ENCODE data around the gene OSBPL6. TPM values are rescaled to one million over a fixed set of nuclear protein-coding genes. Genes with fewer than 3 reads are reported as not detected.
A peak's percentile ranks its signal among the peaks of the same experiment; 100 is the strongest.

OSBPL6 gene
- total and polyA plus RNA-seq, 2 of the 13 experiments (the other 11 are each of a cell fraction or from before 2014, with no cell fraction given) = 0.03 to 0.11 TPM

DNA sequence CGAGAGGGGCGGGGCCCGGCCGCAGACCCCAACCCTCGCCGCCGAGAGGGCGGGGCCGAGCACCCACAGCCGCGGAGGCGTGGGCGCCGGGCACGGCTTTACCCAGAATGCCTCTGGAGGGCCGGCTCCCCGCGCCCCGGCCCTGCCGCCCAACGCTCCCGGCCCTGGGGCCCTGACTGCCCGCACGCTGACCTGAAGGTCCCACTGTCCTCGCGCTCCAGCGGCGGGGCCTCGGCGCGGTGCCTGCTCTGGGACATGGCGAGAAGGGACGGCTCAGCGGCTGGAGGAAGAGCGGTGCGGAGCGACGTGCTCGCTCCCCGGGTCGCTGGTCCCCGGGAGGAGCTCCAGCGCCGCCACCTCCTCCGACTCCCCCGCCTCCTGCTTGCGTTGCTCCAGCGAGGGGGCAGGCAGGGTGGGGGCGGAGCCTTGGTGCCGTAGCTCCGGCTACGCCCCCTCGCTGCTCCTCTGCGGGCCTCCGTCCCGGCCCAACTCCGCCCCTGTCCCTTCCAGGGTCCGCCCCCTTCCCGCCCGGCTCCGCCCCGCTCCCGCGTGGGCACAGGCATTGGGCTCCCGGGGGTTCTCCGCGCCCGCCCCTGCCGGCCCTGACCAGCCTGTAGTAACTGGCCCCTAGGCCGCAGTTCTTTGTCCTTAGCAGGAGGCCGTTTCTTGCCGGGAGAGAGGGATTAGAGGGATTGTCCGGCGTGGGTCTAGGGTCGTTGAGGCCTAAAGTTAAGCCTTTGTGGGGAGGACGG lies 256.6 kb downstream of the OSBPL6 start, which contains the start of the genes PJVK and PRKRA (continued):
- TF ChIP-seq, protein P1, sequence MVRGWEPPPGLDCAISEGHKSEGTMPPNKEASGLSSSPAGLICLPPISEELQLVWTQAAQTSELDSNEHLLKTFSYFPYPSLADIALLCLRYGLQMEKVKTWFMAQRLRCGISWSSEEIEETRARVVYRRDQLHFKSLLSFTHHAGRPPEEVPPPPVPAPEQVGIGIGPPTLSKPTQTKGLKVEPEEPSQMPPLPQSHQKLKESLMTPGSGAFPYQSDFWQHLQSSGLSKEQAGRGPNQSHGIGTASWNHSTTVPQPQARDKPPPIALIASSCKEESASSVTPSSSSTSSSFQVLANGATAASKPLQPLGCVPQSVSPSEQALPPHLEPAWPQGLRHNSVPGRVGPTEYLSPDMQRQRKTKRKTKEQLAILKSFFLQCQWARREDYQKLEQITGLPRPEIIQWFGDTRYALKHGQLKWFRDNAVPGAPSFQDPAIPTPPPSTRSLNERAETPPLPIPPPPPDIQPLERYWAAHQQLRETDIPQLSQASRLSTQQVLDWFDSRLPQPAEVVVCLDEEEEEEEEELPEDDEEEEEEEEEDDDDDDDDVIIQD (CRISPR knock-in tag; IDR thresholded peaks at IDR 0.05; ENCODE audit: low read depth) = 0 out of 2 replicates have a peak, but pooled peaks have one; percentile 23
- TF ChIP-seq ZSCAN25 (CRISPR knock-in tag; IDR thresholded peaks at IDR 0.05) (peak; percentile 91), GTF3A (CRISPR knock-in tag; conservative IDR thresholded peaks at IDR 0.05) (peak; percentile 78), SP4 (CRISPR knock-in tag; IDR thresholded peaks at IDR 0.05) (peak; percentile 97), ZNF329 (CRISPR knock-in tag; IDR thresholded peaks at IDR 0.05; ENCODE audit: low read depth) (peak; percentile 84; the same call in 1 of the 2 replicates), TARDBP (CRISPR knock-in tag; IDR thresholded peaks at IDR 0.05) (peak; percentile 45; the same call in 1 of the 2 replicates), MBNL3 (CRISPR knock-in tag; conservative IDR thresholded peaks at IDR 0.05) (no peak), ZNF160 (CRISPR knock-in tag; IDR thresholded peaks at IDR 0.05) (peak; percentile 68), ZNF282 (IDR thresholded peaks at IDR 0.05; ENCODE audit: partially characterized antibody) (no peak), ZNF878 (CRISPR knock-in tag; IDR thresholded peaks at IDR 0.05) (no peak), SOX13 (IDR thresholded peaks at IDR 0.05) (peak; percentile 62; the same call in 1 of the 2 replicates), SOX13 (CRISPR knock-in tag; conservative IDR thresholded peaks at IDR 0.05 in 1 of 2, IDR thresholded peaks at IDR 0.05 in 1 of 2) (no peak; a peak in 2 of 4 replicates), ZNF44 (CRISPR knock-in tag; IDR thresholded peaks at IDR 0.05) (no peak; the same call in 1 of the 2 replicates), HDAC2 (CRISPR knock-in tag; IDR thresholded peaks at IDR 0.05) (peak; percentile 21; the same call in 1 of the 2 replicates), ZNF451 (CRISPR knock-in tag; IDR thresholded peaks at IDR 0.05) (peak; percentile 92; the same call in 1 of the 2 replicates), ZFP36L1 (CRISPR knock-in tag; IDR thresholded peaks at IDR 0.05) (peak; percentile 99), MED13 (CRISPR knock-in tag; IDR thresholded peaks at IDR 0.05) (peak; percentile 62), SETDB1 (CRISPR knock-in tag; IDR thresholded peaks at IDR 0.05; ENCODE audit: borderline replicate concordance) (no peak), U2AF2 (IDR thresholded peaks at IDR 0.05; ENCODE audit: low read depth, low read length) (no peak), SOX6 (IDR thresholded peaks at IDR 0.05) (no peak), SOX6 (CRISPR knock-in tag; IDR thresholded peaks at IDR 0.05) (peak; percentile 78), NR2F1 (CRISPR knock-in tag; IDR thresholded peaks at IDR 0.05) (0 out of 4 replicates have a peak, but pooled peaks of 1 of the 2 experiments have one; percentile 14)
- TF ChIP-seq, protein P2, sequence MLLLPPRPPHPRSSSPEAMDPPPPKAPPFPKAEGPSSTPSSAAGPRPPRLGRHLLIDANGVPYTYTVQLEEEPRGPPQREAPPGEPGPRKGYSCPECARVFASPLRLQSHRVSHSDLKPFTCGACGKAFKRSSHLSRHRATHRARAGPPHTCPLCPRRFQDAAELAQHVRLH (CRISPR knock-in tag; IDR thresholded peaks at IDR 0.05; ENCODE audit: borderline replicate concordance, low read depth) = peak; percentile 95; the same call in 1 of the 2 replicates
- TF ChIP-seq, protein P3, sequence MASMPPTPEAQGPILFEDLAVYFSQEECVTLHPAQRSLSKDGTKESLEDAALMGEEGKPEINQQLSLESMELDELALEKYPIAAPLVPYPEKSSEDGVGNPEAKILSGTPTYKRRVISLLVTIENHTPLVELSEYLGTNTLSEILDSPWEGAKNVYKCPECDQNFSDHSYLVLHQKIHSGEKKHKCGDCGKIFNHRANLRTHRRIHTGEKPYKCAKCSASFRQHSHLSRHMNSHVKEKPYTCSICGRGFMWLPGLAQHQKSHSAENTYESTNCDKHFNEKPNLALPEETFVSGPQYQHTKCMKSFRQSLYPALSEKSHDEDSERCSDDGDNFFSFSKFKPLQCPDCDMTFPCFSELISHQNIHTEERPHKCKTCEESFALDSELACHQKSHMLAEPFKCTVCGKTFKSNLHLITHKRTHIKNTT (CRISPR knock-in tag; IDR thresholded peaks at IDR 0.05) = no peak
- TF ChIP-seq, protein P4, sequence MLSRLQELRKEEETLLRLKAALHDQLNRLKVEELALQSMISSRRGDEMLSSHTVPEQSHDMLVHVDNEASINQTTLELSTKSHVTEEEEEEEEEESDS (CRISPR knock-in tag; IDR thresholded peaks at IDR 0.05; ENCODE audit: borderline replicate concordance) = 0 out of 2 replicates have a peak, but pooled peaks have one; percentile 11
